HUDEP-2 (cell line): Measurements from ENCODE around the gene GPD2.
"Not testable (repeated sequence)": the region's sequence is repeated elsewhere in the genome, so short reads cannot be mapped to it uniquely, and the experiment has no call there.

ENCODE experiments used
- DNase-seq, 76 experiments: peaks; one replicate each; lab custom pipeline; 2025; ENCODE audit not compliant: unreplicated experiment in 76 of 76; lab: John Stamatoyannopoulos, UW

Gene GPD2

GRCh38 chr2:156471762-156472161 is 35.6 kb downstream of the GPD2 start:
- no peak for DNase-seq

DNA sequence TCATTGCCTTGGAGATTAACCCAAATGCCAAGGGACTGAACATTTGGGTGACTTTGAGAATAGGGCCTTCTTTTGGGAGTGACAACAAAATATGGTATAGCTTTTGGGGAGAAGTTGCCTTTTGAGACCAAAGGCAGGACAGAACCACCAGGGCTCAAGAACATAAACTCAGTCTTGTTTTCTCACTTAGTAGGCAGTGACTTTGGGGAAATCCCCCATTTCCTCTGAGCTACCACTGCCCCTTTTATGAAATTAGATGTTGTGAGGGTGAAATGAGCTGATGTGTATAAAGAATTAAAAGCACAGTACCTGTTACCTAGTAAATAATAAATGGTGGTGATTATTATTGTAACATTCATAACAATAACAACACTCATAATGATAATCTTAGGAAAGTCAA is 36.5 kb downstream of the GPD2 start:
- DNase-seq: no peak

DNA sequence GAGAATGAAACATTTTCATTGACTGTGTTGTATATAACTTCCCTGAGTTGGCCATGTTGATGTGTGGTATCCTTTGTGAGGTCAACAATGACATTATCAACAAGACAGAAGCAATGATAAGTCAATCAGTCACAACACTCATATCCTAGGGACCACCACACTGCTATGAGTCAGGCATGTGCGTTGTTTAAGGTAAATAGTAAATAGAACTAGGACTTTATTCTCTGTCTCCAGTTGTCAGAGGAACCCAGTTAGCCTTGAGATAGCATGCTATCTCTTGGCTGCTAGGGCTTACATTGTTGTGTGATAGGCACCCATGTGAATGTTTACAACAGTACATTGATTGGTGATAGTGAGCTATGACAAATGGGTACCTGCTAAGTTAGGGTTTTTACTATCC is 37.3 kb downstream of the GPD2 start:
- peak in 25 of 76 experiments; percentile 1 to 65 (median 19) for DNase-seq

DNA sequence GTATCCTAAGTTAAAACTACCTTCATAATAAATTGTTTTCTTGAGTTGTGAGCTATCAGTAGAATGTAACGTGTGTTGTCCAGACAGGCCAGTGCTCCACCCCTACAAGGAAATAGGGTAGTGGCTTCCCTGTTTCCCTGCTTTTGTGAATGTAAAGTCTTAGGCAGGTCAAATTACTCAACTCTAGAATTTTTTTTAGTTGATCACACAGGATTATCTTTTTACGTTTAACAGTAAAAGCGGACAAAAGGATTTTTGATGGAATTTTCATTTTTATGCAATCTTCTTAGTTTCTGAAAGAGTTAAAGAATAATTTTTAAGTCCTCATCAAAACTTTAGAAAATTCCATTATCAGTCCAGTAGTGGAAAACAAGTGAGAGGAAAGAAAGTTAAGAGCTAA is 38.2 kb downstream of the GPD2 start:
- DNase-seq: no peak

DNA sequence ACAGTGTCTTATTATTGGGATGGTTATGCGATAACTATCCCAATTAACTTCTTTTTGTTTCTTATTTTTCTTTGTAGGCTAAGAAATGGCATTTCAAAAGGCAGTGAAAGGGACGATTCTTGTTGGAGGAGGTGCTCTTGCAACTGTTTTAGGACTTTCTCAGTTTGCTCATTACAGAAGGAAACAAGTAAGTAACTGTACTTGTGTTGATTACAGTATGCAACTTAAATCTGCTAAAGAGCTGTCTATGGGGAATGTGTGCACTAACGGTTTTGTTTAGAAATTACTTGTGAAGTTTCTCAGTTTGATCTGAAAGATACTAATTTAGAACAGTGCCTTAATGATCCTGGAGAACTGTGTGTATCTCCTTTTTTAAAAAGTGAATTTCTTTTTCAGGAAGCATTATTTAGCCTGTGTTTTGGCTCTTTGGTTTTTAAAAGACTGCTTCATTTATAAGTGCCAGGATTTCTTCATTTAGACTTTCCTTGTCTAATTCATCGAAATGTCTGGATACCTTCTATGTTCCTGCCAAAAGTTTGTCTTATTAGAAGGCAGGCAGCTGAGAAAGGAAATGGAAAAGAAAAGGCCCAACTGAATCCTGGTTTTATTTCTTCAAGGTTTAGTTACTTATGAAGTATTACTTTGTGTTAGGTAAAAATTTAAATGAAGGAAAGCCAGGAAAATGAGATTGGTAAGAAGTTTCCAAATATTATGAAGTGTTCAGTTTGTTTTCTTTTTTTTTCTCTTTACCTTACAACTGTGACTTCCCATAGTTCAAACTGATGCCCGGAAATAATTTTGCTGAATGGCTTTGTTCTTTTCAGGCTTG is 40.1 kb downstream of the GPD2 start:
- no peak for DNase-seq

DNA sequence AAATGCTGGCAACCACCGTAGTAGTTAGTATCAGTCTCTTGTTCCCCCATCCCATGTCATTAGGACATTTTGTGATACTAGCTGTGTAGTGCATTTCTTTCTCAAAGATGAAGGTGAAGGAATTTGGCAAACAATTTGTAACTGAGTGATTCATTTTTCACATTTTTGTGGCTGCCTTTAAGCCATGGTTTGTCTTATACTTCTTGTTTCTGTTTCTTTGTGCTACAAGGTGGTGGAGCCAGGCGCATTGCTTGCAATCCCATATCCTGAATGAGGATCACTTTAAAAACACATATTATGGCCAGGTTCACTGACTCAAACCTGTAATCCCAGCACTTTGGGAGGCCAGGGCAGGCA is 40.6 kb downstream of the GPD2 start:
- DNase-seq: no peak

GRCh38 chr2:156480376-156480775 is 44.2 kb downstream of the GPD2 start:
- DNase-seq: no peak

DNA sequence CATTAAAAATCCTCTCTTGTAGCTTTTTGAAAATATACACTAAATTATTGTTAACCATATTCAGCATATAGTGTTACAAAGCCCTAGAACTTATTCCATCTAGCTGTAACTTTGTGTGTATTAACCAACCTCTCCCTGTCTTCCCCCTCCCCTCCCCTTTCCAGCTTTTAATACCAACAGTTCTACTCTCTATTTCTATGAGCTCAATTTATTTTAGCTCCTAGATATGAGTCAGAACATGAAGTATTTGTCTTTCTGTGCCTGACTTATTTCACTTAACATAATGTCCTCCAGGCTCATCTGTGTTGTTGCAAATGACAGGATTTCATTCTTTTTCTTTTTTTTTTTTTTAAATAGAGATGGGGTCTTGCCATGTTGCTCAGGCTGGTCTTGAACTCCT is 45.1 kb downstream of the GPD2 start:
- DNase-seq: no peak

- DNase-seq: no peak
Observed at GRCh38 chr2:156483741-156484173, 47.6 kb downstream of the GPD2 start.

- no peak for DNase-seq
Observed at GRCh38 chr2:156486147-156486546, 50.0 kb downstream of the GPD2 start.

DNA sequence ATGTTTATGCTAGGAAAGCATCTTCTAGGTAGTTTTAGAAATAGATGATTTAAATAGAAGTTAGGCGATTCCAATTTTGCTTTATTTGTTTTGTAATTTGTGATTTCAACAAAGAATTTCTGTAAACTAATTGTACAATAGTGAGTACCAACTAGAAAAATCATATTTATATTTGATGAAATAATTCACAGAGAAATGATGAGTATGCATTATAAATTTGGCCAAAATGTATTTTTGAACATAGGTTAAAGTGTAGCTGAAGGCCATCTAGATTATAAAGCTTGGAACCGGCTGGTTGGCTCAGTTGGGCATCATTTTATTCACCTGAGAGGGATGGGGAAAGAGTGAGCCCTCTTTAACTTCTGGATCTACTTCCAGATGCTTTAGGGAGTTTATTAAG is 50.4 kb downstream of the GPD2 start:
- DNase-seq: no peak

DNA sequence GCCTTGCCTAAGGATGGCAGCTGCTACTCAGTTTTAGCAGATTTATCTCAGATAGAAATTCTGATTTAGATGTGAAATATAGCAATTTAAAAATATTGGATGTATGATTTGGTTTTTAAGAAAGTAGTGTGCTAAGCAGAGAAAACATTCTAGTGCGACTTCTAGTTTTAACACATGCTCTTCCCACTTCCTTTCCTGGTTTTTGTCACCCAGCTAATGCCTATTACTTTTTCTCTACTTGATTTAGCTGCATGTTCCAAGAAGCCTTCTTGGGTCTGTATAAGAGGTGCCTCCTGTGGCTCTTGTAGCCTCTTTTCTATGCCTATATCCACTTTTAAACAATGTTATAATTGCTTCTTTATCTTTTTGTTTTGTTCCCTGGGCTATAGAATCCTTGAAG is 53.0 kb downstream of the GPD2 start:
- no peak for DNase-seq

- no peak for DNase-seq
Observed at GRCh38 chr2:156489750-156490465, 53.7 kb downstream of the GPD2 start.

DNA sequence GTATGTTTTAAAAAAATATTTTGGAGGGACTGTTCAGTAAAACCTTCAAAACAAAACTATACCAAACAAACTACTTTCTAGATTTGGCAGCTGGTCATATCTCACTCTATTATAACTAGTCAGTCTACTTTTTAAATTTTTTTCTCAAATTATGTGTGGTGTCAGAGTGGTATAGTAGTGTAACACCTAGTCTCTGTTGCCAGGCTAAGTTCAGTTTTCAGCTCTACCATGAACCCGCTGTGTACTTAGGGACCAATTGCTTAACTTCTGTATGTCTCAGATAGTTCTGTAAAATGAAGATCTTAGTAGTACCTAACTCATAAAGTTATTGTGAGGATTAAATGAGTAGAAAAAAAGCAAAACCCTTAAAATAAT is 54.3 kb downstream of the GPD2 start:
- DNase-seq: no peak

DNA sequence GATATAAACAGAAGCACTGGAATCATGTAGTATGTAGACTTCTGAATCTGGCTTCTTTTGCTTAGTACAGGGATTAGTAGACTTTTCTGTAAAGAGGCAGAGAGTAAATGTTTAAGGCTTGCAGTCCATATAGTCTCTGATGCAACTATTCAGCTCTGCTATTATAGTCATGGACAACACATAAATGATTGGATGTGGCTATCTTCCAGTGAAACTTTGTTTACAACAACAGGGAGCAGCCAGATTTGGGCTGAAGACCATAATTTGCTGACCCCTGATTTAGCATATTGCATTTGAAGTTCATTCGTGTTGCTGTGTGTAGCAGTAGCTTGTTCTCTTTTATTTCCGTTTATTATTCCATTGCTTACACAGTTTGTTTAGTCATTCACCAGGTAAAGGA is 55.0 kb downstream of the GPD2 start:
- no peak for DNase-seq

DNA sequence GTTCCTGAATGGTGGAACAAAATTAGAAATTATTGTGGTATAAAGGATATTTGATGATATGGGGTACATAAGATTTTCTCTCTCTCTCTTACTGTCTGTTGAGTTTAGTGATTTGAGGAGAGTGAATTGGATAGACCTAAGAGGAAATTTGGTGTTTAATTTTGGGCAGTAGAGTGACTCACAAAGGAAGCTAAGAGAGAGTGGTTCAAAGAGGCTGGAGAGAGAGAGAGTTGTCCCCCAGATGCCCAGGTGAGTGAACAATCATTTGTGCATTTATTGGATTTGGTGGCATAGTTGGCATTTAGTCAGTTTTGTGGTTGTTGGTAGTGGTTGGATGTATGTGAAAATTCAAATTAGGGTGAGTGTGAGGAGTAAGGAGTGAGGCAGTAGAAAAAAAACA is 56.8 kb downstream of the GPD2 start:
- DNase-seq: no peak

- not testable (repeated sequence) for DNase-seq
Observed at GRCh38 chr2:156495998-156496397, 59.8 kb downstream of the GPD2 start.

GRCh38 chr2:156505696-156506095 is 69.5 kb downstream of the GPD2 start:
- DNase-seq: no peak

DNA sequence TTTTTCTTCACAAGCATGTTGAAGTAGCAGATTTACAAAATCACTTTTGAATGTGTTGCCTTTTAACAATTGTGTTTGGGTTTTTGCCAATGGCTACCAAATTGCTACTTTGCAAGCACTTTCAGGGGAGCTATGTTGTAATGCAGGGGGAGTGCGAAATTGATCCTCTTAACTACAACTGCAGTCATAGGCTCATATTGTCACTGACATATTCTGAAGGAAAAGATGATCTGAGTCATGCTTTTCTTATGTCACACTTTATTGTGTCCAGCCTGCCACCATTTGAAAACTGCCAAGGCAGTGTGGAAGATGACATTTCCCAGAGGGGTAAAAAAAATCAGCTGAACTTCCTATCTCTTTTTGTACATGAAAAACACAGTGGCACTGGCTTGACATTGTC is 74.9 kb downstream of the GPD2 start:
- no peak for DNase-seq

DNA sequence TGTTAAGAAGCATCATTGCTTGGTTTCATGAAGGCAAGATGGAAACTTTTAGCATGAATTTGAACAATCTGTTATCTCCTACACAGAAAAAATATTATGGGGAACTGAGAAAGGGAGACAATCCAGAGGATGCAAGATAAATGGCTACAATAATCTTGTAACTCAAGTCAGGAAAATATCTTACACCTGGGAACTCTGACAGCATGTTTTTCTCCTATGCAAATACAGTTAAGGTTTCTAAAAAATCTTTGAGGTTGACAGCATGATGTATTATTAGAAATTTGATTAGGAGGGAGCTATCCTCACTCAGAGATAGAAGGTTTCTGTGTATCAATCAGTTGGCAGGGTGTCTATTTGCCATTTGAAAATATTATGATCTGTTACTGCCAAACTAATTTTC is 75.6 kb downstream of the GPD2 start:
- DNase-seq: no peak

- DNase-seq: no peak
Observed at GRCh38 chr2:156512451-156512850, 76.3 kb downstream of the GPD2 start.

GRCh38 chr2:156513219-156513618 is 77.0 kb downstream of the GPD2 start:
- DNase-seq: no peak
